Astrocyte of the cerebellum (primary cell): ENCODE measurements around the gene KCMF1.

Experiments
- DNase-seq: peaks from one replicate; pipeline ENCODE4 v3.0.0-alpha.2; 2011; ENCODE audit warnings: low read depth
- H3K4me3 ChIP-seq: 2 replicates; pipeline ENCODE4 v1.5.1; 2011; ENCODE audit warnings: mild to moderate bottlenecking, low read depth, low read length, moderate library complexity
- in situ Hi-C: cut with HindIII; loops from 2 replicates; pipeline ENCODE4 v1.10.0; 2017; ENCODE audit warnings: low sequenced_read_pairs
- TF ChIP-seq, protein P1 (sequence below): IDR thresholded peaks from 2 replicates; pipeline ENCODE4 v1.5.1; 2012; ENCODE audit warnings: low read length, low read depth, moderate library complexity, mild to moderate bottlenecking; ENCODE audit errors: missing control alignments

Gene KCMF1

DNA sequence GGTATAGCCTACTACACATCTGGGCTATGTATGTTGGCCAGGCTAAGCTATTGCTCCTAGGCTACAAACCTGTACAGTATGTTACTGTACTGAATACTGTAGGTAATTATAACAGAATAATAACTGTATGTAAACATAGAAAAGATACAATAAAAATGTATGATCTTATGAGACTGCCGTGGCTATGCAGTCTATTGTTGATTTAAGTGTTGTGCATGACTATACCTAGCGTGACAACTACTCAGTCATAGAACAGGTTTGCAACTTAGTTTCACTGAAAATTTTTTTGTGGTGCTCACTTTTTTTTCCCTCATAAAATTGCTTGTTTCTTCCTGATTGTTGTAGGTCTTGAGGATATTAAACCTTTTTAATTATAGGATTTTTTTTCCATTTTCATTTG lies 25.9 kb downstream of the KCMF1 start:
- in situ Hi-C loops, result no loop called here
- no peak overlapping the region for H3K4me3 ChIP-seq
- TF ChIP-seq, protein P1, sequence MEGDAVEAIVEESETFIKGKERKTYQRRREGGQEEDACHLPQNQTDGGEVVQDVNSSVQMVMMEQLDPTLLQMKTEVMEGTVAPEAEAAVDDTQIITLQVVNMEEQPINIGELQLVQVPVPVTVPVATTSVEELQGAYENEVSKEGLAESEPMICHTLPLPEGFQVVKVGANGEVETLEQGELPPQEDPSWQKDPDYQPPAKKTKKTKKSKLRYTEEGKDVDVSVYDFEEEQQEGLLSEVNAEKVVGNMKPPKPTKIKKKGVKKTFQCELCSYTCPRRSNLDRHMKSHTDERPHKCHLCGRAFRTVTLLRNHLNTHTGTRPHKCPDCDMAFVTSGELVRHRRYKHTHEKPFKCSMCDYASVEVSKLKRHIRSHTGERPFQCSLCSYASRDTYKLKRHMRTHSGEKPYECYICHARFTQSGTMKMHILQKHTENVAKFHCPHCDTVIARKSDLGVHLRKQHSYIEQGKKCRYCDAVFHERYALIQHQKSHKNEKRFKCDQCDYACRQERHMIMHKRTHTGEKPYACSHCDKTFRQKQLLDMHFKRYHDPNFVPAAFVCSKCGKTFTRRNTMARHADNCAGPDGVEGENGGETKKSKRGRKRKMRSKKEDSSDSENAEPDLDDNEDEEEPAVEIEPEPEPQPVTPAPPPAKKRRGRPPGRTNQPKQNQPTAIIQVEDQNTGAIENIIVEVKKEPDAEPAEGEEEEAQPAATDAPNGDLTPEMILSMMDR, result no peak
- DNase-seq, result no peak

DNA sequence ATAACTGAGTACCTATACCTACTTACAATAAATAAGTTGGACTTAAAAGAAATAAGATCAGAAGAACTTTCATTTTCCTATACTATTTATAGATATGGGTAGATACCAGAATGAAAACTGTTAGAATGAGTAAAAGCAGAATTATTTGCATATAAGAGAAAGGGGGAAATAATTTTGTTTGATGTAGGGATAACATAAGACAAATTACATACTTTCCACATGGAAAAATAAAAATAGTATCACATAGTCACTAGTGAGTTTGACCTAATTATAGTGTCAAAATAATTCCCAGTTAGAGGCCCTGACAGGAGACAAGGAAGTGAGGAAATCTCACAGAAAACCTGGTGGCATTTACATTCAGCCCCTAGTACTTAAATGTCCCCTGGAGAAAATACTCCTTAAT lies 28.6 kb downstream of the KCMF1 start:
- TF ChIP-seq, protein P1, result no peak
- DNase-seq, result no peak
- in situ Hi-C loops, result no loop called here
- no peak overlapping the region for H3K4me3 ChIP-seq

DNA sequence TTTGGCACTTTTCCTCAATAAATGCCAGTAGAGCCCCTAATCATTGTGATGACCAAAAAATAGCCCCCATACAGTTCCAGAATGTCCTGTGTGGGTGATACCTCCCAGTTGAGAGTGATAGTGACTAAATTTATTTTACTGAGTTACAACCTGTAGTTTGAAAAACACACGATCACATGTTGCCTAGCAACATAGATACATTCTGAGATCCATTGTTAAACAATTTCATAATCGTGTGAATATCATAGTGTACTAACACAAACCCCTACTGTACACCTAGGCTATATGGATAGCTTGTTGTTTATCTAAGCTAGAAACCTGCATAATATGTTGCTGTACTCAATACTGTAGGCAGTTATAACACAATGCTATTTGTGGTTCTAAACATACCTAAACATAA lies 30.6 kb downstream of the KCMF1 start:
- in situ Hi-C loops, result no loop called here
- no peak for DNase-seq
- H3K4me3 ChIP-seq, result no peak overlapping the region
- TF ChIP-seq, protein P1, result no peak

DNA sequence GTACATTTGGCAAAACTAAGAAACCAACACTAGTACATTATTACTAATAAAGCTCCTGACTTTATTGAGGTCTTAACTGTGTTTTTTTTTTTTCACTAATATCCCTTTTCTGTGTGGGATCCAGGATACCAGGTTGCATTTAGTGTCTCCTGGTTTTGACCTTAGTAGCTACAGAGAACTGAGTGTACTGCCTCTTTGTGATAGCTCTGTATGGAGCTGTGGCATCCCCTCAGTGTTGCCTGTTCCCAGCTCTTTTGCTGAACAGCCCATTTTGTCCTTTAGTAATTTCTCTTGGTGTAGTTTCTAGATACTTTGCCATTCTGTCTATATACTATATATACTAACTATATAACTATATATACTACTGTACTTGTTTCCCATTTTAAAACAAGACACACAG lies 31.6 kb downstream of the KCMF1 start:
- H3K4me3 ChIP-seq, result no peak overlapping the region
- in situ Hi-C loops, result no loop called here
- TF ChIP-seq, protein P1, result no peak
- no peak for DNase-seq

DNA sequence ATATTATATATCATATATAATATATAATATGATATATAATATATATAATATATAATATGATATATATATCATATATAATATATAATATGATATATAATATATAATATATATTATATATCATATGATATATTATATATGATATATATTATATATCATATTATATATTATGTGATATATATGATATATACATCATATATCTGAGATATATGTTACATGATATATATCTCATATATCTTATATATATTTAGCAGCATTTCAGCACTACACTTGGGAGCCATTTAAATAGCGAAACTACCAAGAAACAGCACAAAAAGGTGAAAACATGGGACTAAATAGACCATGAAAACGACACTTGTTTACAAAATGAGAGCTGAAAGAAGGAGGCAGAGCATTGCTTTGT lies 37.3 kb downstream of the KCMF1 start:
- TF ChIP-seq, protein P1, result no peak
- in situ Hi-C loops, result no loop called here
- no peak overlapping the region for H3K4me3 ChIP-seq
- no peak for DNase-seq

DNA sequence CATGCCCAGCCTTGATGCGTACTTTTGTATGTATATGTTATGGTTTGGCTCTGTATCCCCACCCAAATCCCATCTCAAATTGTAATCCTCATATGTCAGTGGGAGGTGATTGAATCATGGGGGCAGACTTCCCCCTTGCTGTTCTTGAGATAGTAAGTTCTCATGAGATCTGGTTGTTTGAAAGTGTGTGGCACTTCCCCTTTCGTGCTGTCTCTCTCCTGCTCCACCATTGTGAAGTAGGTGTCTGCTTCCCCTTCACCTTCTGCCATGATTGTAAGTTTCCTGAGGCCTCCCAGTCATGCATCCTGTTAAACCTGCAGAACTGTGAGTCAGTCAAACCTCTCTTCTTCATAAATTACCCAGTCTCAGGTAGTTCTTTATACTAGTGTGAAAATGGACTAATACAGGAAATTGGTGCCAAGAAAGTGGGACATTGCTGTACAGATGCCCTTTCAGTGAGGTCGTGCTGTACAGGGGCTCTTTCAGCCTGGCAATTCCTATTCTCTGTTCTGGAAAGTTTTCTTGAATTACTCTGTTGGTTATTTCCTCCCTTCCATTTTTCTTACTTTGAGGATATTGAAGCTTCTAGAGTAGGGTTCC lies 38.2 kb downstream of the KCMF1 start:
- no peak overlapping the region for H3K4me3 ChIP-seq
- TF ChIP-seq, protein P1, result no peak
- no peak for DNase-seq

More for the DNA sequence above, 38.2 kb downstream of the KCMF1 start:
- in situ Hi-C loops, result no loop called here
